ENCODE measurements around the gene INSYN2B.
"Not testable (repeated sequence)": the region's sequence is repeated elsewhere in the genome, so short reads cannot be mapped to it uniquely, and the experiment has no call there.

INSYN2B gene

GRCh38 chr5:169970911-169971765 is 9.2 kb downstream of the INSYN2B start:
- DNase-seq: no peak

DNA sequence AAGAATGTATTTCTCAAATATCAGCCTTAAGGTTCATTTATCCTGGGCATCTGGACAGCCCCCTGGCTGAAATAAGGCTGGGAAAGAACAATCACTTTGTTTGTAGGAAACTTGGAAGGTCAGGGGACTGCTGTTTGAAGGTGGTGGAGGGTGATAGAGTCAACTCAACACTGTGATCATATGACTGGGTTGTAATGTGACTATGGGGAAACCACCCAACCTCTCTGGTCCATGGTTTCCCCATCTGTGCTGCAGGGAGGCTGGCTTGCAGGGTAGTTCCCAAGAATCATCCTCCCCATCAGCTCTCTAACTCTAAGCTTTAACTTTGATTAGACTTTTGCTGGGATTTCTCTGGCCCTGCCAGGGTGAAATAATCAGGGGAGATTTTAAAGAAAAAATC is 10.0 kb downstream of the INSYN2B start:
- DNase-seq: no peak

DNA sequence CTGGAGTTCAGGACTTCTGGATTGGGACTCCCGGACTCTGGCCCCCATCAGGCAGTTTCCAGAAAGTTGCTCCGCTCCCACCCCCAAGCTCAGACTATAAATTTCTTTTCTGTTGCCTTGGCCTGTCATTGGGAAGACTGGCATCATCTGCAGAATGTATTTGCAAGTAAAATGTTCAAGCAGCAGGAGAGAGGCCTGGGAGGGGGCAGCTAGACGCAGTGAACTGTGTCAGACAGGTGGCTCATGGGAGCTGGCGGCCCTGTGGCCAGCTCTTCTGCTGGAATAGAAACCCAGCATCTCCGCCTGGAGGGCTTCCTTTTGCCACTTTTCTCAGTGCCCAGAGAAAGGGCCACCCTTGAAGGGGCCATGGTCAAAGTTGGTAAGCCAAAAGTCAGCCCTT is 16.0 kb downstream of the INSYN2B start:
- no peak for DNase-seq

- no peak for DNase-seq
These were observed 19.6 kb downstream of the INSYN2B start for GRCh38 chr5:169960659-169961058.

- no peak for DNase-seq
These were observed 22.0 kb downstream of the INSYN2B start for GRCh38 chr5:169958278-169958677.

- DNase-seq: no peak
These were observed 23.5 kb downstream of the INSYN2B start for GRCh38 chr5:169956756-169957155.

DNA sequence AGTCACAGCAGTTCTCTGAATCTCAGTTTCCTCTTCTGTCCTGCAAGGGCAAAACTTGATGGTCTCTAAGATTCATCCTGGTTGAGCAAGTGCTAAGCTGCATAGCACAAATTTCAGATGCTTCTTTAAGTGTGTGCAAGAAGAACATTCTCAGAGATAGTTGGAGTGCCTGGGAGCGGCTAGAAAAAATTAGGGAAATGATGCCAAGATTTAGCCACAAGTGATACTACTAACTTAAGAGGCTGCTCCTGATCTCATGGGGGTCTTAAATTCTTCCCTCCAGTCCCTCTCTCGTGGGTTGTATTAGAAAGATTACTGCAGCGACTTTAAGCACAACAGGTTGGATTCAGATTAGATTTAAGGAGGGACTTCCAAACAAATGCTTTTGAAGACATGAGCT is 24.2 kb downstream of the INSYN2B start:
- no peak for DNase-seq

DNA sequence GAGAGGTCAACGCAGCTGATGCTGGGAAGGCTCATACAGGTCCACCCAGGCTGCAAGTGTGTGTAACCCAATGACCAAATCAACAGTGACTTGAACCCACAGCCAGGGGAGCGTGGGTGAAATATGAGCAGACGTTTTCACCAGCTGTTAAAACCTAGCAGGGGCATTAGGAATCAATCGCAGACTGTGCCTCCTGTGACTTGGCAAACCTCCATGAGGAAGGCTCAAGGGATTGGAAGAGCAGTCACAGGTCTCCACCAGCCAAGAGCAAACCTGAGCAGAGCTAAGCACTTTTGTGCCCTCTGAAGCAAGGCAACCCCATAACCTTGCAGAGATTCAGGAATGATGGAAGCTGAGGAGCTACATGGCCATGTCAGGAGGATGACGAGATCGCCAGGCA is 25.5 kb downstream of the INSYN2B start:
- DNase-seq: no peak

- DNase-seq: not testable (repeated sequence)
These were observed 27.1 kb downstream of the INSYN2B start for GRCh38 chr5:169953196-169953595.

- DNase-seq: no peak
These were observed 30.0 kb downstream of the INSYN2B start for GRCh38 chr5:169950333-169950732.

GRCh38 chr5:169946743-169947295 is 33.5 kb downstream of the INSYN2B start:
- DNase-seq: no peak

GRCh38 chr5:169945831-169946261 is 34.4 kb downstream of the INSYN2B start:
- DNase-seq: no peak

- no peak for DNase-seq
These were observed 35.2 kb downstream of the INSYN2B start for GRCh38 chr5:169944922-169945680.

DNA sequence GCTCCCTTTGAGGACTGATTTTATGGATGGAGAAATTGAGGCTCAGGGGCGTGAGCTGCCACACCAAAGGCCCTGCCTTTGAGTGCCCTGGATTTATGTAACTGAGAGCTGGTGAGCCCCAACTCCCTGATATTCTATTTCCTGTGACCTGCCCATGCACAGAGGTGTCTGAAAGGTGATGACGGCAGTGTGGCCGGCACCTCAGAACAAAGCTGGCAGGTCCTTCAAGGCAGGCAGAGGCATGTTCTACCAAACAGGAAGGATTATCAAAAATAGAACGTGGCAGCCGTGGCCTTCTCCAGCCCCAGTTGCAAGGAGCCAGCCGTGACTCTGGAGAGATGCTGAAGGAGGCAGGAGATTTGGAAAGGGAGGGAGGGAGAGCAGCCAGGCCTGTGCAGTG is 36.2 kb downstream of the INSYN2B start:
- DNase-seq: no peak

GRCh38 chr5:169943026-169943425 is 37.3 kb downstream of the INSYN2B start:
- DNase-seq: no peak

GRCh38 chr5:169942181-169942580 is 38.1 kb downstream of the INSYN2B start:
- DNase-seq: no peak

DNA sequence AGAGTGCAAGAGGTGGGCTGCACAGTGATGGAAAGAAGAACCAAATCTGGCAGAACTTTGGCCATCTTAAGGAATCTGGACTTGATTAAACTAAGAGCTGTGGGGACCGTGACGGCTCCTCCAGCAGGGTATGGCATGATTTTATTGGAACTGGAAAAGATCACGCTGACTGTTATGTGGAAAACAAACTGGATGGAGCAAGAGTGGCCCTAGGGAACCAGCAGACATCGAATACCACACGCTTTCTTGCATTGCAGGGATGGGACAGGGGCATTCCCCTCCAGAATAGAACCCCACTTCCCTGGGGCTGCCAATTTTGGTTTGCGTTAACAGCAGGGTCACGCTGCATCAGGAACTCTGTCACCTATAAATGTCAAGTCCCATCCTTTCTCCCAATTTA is 38.8 kb downstream of the INSYN2B start:
- DNase-seq: no peak

GRCh38 chr5:169939731-169940130 is 40.6 kb downstream of the INSYN2B start:
- no peak for DNase-seq

DNA sequence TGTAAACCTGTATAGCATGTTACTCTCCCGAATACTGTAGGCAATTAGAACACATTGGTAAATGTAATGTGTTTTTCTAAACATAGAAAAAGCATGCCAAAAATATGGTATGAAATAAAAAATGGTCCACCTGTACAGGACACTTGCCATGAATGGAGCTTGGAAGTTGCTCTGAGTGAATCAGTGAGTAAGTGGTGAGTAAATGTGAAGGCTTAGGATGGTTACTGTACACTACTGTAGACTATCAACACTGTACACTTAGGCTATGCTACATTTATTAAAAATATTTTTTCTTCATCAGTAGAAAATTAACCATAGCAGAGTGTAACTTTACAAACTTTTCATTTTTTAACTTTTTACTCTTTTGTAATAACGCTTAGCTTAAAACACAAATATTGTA is 41.9 kb downstream of the INSYN2B start:
- DNase-seq: no peak

DNA sequence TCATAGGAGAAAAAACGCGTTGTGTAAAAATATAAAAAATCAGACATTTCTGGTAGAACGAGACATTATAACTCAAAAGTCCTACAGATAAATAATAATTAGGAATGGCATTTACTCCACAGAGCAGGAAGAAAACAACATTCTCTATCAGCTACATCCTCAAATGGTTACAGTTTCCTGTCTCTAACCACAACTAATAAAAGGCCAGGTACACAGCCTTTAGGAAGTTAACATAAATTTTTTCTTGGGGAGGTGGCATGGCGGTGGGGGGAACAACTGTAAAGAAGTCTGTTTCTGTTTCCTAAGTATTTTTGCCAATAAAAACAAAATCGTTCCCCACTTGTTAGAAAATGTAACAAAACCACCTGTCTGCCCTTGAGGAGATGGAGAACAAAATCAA is 44.5 kb downstream of the INSYN2B start:
- DNase-seq: no peak

- no peak for DNase-seq
These were observed 45.3 kb downstream of the INSYN2B start for GRCh38 chr5:169934990-169935389.

GRCh38 chr5:169933616-169934015 is 46.7 kb downstream of the INSYN2B start:
- DNase-seq: no peak

DNA sequence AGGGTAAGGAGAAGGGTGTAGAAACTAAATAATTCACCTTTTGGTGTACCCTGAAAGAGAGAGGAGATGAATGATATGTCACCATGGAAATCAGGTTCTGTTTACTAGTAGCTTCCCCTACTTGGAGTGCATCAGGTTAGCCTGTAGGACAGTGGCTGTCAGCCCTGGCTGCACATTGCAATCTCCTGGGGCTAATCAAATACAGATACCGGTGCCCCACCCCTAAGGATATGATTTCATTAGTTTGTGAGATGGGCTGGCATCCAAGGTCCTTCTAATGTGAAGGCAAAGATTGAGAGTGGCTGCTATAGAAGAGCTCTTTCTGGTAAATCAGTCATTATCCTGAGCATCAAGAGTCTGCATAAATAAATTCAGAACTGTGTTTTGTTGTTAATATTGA is 47.2 kb downstream of the INSYN2B start:
- DNase-seq: no peak

GRCh38 chr5:169923988-169924387 is 56.3 kb downstream of the INSYN2B start:
- no peak for DNase-seq

All from NCI-H446 (cell line).